NCI-H526 treated with DMSO at 0.1 percent for 48 hours (cell line): ENCODE measurements around the gene GABRB3.

Experiments
- DNase-seq: peaks from one replicate; lab custom pipeline; 2025; lab: John Stamatoyannopoulos, UW

Gene GABRB3

DNA sequence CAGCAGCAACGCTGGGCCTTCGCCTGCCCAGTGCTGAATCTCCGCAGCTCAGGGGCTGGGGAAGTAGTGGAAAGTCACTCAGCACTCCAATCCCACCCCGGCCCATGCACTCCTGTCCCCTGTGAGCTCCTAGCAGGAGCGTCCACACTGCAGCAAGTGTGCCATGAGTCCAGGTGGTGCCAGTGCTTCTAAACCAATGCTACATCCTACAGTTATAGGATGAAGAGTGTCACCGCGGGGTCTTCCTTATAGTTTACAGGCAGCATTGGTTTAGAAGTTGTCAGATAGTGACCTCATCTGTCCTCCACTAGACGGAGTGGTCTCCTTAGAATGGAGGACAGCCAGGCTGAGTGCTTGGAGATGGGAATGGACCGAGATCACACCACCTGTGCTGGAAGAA is 221.4 kb downstream of the GABRB3 start:
- no peak for DNase-seq

DNA sequence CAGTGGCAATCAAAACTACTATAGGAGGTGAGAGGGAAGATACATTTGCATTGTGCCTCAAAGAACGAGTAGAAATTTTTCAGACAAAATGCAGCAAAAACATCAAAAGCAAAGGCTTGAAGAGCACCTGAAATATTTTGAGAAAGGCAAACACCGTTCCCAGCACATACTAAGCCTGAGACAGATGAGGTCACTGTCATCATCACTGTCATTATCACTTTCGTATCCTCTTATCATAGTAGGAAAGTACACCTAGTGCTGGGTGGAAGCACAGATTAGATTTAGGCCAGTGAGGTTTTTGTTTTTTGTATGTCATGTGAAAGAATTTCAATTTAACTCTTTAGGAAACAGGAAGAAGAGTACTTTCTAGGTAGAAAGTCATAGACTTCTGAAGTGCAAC is 222.0 kb downstream of the GABRB3 start:
- DNase-seq = no peak

DNA sequence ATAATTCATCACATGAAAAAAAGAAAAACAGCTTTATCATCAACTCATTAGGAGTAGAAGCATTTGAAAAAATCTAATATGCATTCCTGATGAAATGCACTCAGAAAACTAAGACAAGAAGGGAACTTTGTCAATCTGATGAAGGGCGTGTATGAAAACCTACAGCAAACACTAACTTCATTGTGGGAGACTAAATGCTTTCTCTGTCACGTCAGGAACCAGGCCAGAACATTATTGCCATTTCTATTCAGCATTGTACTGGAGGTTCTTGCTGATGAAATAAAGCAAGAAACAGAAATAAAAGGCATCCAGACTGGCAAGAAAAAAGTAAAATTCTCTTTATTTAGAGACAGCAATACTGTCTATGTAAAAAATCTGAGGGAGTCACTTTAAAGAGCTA is 235.2 kb downstream of the GABRB3 start:
- DNase-seq = no peak

GRCh38 chr15:26531489-26531888 is 241.4 kb downstream of the GABRB3 start:
- DNase-seq = no peak

DNA sequence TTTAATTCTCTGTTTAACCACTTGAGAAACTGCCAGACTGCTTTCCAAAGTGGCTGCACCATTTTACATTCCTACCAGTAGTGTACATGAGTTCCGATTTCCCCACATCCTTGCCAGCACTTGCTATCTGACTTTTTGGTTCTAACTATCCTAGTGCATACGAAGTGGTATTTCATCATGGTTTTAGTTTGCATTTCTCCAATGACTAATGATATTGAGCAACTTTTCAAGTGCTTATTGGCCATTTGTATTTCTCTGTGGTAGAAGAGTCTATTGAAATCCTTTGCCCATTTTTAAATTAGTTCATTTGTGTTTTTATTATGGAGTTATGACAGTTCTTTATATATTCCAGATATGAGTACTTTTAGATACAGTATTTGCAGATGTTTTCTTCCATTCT is 247.8 kb downstream of the GABRB3 start:
- DNase-seq = no peak

GRCh38 chr15:26521691-26522198 is 251.1 kb downstream of the GABRB3 start:
- DNase-seq = peak; percentile 64

GRCh38 chr15:26521130-26521529 is 251.7 kb downstream of the GABRB3 start:
- DNase-seq = peak; percentile 45

GRCh38 chr15:26518885-26519284 is 254.0 kb downstream of the GABRB3 start:
- DNase-seq = no peak

DNA sequence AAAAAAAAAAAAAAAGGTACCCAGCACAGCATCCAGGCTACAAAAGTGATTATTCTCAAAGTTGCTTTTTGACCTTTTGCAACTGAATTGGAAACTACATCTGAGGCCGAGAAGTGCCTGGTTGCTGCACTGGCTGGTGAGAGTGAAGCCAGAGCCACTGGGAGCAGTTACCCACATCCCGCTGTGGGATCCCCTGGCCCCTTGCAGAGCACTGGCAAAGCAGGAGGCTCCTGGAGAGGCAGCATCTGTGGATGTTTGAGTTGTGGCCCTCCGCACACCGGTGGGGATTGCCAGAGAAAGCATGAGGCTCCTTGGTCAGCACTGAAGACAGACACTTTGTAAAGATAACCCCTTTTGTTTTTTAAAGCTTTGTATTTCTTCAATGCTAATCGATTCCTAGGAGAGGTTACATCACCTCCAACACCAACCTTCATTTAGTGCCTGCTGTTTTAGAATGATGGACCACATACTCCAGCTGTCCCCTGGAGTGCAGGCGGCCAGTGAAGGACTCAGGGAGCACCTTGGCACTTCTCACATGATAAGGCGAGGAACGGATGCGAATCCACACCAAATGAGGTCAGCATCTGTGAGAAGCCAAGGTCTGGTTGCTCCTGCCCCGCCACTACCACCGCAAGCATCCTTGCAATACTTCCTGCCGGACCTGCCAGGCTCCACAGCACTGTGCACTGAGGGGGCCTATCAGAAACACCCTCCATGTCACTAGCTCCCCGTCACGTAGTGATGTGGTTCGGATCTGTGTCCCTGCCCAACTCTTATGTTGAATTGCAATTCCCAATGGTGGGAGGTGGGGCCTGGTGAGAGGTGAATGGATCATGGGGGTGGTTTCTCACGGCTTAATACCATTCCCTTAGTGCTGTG is 256.5 kb downstream of the GABRB3 start:
- no peak for DNase-seq

GRCh38 chr15:26504009-26504408 is 268.9 kb downstream of the GABRB3 start:
- DNase-seq = no peak
